ENCODE results near the gene ARMH3.
"Not testable (repeated sequence)": the region's sequence is repeated elsewhere in the genome, so short reads cannot be mapped to it uniquely, and the experiment has no call there.

Gene ARMH3

DNA sequence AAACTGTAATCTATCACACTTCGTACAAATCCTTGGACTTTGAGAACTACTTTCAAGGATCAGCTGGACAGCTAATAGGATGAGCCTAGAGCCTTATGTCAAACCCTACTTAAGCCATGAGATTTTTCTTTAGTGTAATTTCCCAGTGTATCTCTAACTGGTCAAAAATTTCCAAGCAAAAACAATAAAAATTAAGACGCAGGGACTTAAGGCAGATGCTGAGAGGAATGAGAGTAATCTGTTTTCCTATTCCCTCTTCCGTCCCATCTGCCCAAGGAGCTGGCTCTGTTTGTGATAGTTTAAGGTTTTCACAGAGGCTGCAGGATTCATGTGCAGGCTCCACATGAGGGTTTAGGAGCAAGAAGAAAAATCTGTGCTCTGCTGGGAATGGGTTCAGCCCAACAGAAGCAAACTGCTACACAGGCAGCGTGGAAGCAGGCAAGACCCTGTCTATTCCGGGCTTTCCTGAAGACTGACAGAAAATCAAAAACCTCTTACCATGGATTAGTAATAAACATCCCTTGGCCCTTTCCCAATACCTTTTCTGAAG, 62.2 kb downstream of the ARMH3 start:
- DNase-seq (ENCODE audit: extremely low read depth in 1 of 2, low read depth in 1 of 2), result no peak

DNA sequence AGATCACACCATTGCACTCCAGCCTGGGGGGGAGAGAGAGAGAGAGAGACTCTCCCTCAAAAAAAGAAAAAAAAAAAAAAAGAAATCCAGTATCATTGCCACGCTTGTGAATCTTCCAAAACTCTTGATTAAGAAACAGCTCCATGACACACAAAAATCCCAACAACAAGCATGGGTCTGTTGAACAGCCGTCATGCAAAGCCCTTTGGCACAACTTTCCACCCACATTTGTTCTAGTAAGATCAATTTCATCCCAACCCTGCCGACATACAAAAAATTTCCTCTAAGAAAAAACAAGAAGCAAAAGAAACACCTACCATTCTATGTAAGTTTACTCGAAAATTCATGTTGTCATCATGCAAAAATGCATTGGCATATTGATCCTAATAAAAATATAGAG, 62.8 kb downstream of the ARMH3 start:
- DNase-seq (ENCODE audit: extremely low read depth in 1 of 2, low read depth in 1 of 2), result no peak

DNA sequence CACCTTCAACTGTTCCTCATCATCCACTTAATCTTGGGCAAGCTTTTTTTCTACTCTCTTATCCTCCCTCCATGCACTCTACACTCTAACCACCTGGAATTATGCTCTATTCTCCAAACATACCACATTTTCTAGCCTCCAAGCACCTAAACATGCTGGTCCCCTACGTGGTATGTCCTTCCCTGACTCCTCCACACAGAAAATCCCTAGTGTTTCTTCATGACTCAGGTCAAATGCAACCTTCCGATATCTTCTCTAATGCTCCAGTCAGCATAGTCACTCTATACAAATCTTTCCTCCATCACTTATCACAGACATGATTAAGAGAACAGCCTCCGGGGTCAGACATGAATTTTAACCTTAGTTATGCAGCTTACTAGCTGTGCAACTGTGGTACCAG, 68.8 kb downstream of the ARMH3 start:
- no peak for DNase-seq (ENCODE audit: extremely low read depth in 1 of 2, low read depth in 1 of 2)

DNA sequence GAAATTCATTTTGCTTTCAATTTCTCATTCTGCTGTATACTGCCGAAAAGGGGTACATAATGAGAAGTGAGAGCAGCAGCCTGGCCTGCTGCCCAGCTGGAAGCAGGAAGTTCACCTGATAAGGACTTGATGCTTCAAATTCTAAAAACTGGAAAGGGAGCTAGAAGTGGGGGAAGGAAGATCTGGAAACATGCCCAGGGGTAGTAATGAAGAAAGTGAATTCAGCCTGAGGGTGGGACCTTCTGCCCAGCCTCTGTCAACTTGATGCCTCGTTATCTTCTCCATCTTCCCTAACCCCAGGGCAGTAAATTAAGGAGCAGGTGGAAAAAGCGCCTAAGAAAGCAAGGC, 69.4 kb downstream of the ARMH3 start:
- DNase-seq (ENCODE audit: extremely low read depth in 1 of 2, low read depth in 1 of 2), result no peak

DNA sequence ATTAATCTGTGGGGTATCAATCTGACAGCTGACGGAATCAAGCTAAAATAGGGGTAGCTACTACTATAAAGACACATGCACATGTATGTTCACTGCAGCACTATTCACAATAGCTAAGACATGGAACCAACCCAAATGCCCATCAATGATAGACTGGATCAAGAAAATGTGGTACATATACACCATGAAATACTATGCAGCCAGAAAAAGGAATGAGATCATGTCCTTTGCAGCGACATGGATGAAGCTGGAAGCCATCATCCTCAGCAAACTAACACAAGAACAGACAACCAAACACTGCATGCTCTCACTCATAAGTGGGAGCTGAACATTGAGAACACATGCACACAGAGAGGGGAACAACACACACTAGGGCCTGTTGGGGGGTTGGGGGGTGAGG, 75.3 kb downstream of the ARMH3 start:
- not testable (repeated sequence) for DNase-seq (ENCODE audit: extremely low read depth in 1 of 2, low read depth in 1 of 2)

DNA sequence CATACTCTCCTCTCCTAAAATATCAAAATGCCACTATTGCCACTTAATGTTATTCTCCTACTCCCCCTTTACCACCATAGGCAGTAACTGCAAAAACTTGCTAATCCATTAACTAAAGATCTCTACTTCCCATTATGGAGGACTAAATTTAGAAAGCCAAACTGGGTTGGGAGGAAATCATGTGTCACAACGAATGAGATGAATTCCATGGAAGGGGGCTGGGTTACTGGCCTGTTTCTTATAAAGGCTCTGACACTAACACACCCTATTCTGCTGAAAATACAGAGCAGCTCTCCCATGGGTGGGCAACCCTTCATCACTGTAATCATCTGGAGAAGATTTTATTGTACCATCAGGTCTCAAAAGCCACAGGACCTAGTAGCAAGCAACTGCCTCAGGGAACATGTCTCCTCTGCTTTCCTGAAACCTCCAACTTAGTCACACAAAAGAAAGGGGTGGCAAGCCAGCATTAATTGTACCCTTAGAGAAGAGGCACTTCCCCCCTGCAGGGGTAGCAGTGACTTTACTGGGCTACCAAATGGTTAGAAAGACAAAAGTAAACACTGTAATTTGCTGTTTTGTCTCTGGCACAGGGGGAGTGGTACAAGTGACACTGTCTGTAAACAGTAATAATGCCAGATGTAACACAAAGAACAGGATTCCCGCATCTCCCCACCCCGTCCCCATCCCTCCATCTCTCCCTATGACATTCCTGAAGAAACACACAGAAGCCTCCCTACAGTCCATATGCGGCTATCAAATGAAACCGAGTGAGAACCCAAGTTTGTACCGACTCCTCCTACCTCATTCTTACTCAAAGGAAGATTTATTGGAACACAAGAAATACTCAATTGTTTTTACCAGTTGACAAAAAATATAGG, 81.6 kb downstream of the ARMH3 start:
- DNase-seq (ENCODE audit: extremely low read depth in 1 of 2, low read depth in 1 of 2), result no peak

DNA sequence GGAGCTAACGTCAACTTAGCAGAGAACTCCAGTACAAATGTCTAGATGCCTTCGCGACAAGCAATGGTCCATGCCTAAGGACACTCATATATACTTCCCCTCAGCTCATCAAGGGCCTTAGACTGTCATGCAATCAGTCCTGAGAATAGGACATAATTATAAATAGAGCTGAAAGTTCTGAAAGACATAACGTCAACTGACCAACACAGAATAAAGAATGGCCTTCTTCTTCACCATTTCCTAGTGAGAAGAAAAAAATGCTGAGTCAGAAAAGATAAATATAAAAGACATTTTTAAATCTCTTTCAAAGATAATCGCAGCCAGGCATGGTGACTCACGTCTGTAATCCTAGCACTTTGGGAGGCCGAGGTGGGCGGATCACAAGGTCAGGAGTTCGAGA, 83.2 kb downstream of the ARMH3 start:
- no peak for DNase-seq (ENCODE audit: extremely low read depth in 1 of 2, low read depth in 1 of 2)

DNA sequence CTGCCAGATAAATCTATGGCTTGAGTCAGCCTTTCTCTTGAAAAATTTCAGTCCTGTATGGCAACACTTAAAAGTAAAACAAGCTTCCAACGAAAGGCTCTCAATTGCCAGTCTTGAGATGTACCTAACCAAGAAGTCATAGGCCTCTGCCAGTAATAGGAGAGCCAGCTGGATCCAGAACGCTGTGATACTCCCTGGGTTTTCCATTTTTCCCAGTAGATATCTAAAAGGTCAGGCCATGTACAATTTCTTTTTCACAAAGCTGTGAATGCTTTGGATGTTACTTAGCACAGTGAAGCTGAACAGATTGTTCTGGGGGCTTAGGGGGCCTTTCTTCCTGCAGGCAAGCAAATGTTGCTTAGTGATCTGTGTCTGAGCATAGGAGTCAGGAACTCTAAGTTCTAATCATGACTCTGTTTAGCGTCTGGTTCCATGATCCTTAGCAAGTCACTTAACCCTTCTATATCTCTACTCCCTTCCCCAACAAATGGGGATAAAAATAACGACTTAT, 86.5 kb downstream of the ARMH3 start:
- DNase-seq (ENCODE audit: extremely low read depth in 1 of 2, low read depth in 1 of 2), result no peak

DNA sequence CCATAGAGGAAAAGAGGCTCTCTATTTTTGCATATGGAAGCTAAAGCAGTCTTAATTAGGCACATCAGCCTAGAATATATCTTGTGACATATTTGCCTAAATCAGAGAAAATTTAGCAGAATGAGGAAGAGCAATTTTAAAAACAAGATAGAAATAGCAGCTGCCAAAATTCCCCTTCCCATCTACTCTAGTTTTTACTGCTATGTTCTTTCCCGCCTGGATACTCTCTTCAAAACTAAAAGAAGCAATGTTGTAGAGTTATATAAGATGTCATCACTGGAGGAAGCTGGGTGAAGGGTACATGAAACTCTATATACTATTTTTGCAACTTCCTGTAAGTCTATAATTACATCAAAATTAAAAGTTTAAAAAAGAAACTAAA, 87.0 kb downstream of the ARMH3 start:
- DNase-seq (ENCODE audit: extremely low read depth in 1 of 2, low read depth in 1 of 2), result no peak

DNA sequence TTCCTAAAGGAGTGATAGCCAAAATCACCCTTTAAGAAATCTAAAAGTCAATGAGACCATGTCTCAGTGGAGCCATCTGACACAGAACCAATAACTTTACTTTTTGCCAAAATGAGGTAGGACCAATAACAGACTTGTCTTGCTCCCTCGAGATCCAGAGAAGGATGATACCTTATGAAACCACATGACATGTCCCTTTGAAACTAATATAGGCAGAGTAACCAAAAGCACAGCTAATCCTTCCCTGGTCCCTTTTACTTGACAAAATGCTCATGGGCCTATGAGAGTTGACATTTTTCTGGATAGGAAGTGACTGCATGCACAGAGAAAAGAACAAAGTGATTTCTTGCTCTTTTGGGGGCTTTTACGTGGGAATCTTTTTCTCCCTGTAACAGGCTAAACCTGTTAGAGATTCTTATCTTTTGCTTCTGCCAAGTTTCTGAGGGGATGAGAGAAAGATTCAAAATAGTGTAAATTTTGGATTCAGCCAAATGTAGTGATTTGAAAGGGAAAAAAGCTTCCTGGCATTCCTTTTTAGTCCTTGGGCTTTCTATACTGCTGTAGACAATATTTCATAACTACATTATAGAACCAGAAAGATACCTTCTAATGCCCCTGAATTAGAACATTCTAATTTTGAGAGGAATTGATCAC, 87.6 kb downstream of the ARMH3 start:
- DNase-seq (ENCODE audit: extremely low read depth in 1 of 2, low read depth in 1 of 2), result no peak

DNA sequence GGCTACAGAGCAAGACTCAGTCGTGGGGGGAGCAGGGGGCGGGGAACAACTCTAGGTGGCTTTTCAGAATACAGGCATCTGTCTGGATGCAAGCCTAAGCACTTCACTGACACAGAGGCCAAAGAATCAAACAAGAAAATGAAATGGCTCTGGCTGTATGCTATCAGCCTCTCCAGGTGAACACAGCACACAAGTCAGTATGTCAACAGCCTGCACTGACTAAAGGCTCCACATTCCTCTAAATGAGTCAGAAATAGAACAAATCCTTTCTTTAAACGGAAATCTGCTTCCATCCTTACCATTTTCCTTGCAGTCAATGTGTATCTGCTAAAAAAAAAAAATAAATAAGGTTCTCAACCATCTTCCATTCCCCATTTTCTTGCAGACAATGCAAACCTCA, 88.3 kb downstream of the ARMH3 start:
- DNase-seq (ENCODE audit: extremely low read depth in 1 of 2, low read depth in 1 of 2), result no peak

DNA sequence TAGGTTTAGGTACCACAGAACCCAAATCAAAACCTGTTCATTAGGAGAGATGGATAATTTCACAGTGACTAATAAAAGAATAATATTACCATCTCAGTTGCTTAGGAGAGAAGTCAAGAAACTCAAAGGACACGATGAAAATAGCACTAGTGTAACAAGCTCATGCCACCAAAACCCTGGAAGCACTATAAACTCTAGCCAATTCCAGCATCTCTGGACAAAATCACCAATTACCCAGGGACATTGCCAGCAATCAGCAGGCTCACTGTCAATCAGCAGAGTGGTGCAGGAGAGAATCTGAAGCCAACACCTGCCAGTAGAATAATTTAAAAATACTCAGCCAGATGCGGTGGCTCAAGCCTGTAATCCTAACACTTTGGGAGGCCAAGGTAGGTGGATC, 88.9 kb downstream of the ARMH3 start:
- no peak for DNase-seq (ENCODE audit: extremely low read depth in 1 of 2, low read depth in 1 of 2)

DNA sequence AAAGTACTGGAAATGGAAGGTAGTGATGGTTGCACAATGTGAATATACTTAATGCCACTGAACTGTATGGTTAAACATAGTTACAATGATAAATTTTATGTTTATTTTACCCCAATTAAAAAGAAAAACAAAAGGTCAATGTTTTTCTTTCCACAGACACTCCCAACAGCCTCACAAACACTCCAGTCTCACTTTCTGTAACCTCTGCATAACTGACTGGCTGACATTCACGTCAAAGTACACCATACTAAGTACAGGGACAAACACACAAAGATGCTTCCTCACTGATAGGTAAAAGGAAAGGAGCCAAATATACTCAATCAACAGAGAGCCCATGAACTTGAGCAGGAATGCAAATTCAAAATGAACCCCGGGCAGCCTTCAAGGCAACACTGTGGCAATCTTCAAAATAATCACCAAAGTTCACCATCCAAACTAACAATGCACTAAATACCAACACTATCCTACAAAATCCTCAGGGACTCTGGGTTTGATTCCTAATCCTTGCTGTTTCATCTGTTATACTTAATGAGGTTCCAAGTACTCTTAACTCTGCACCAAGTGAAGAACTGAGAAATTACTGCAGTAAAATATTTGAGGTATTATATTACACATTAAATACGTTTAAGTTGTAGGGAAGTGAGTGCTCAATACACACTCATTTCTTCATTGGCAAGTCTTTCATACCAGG, 90.8 kb downstream of the ARMH3 start:
- no peak for DNase-seq (ENCODE audit: extremely low read depth in 1 of 2, low read depth in 1 of 2)

DNA sequence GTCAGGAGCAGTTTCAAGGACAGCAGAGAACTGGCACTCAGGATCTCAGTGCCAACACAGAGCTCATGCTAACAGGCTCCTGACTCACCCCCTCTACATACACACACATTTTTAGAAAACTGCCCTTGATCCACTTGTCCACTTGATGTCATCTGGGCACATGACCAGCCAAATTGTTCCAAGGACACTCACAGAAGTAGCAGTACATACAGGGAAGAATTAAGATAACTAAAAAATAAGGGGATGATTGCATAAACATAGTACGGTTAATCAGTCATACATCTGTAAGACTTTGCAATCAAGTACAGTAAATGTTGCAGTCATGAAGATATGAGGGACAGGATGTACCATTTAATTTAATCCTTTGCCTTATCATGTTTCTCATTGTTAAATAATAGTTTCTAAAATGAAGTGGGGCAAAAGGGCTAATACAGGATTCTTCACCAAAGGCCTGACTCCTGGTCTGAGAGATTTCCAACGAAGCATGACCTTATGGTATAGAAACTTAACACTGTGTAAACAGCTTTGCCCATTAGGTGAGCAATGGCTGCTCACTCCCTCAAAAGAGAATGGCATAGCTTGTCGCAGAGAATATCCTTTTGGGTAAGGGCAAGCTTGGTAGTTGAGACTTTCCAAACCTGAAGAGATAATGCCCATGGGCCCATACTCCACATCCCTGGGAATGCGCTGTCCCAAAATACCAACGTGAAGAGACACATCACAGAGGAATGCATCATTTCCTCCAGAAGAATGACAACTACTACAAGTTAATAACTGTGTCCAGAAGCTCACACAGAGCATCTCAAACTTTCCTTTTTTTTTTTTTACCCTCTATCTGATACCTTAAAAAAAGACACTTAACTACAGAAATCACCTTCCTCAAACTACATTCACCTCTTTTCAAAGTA, 94.1 kb downstream of the ARMH3 start:
- DNase-seq (ENCODE audit: extremely low read depth in 1 of 2, low read depth in 1 of 2), result no peak

DNA sequence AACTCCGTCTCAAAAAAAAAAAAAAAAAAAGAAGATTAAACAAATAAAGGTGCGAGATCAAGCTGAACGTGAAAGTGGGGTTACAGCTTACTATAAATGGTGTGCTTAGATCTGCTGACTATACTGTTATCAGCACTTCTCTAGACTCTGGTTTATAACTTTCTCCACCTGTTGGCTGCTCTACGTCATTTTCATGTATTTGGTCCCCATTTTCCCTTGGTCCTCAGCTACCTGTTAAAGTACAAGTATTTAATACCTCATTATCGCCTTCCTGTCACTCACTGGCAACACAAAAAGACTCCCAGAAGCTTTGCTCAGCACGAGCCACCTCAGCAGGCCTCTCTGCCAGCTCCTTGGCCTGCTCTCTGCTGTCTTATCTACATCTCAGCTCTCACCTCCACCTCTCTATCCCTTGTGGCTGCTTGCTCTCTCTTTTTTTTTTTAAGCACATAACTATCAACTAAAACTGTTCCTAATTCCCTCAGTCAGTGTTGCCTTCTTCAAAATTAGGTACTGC, 95.0 kb downstream of the ARMH3 start:
- DNase-seq (ENCODE audit: extremely low read depth in 1 of 2, low read depth in 1 of 2), result no peak

DNA sequence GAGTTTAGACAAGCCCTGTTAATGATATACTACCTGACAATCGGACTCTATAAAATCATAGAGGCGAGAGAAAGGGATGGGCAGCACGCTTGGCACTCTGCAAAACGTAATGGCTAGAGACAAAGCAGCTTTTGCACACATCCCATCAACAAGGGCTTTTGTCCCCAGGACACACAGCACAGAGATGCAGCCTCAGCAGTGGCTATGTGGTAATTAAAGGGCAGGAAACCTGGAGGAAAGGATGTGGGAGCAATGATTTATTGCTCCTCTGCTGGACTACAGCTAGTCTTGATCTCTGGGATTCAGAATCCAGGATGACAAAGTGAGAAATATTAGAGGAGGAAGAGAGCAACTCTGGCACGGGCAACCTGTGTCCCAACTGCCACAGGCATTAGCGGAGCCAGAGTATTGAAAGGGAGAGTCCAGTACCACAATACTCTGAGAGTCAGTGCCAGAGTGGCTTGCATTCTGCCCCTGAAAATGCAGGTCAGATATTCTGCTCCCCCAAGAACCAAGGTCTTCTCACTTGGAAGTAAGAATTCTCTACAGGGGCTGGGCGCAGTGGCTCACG, 96.5 kb downstream of the ARMH3 start:
- DNase-seq (ENCODE audit: extremely low read depth in 1 of 2, low read depth in 1 of 2), result no peak

DNA sequence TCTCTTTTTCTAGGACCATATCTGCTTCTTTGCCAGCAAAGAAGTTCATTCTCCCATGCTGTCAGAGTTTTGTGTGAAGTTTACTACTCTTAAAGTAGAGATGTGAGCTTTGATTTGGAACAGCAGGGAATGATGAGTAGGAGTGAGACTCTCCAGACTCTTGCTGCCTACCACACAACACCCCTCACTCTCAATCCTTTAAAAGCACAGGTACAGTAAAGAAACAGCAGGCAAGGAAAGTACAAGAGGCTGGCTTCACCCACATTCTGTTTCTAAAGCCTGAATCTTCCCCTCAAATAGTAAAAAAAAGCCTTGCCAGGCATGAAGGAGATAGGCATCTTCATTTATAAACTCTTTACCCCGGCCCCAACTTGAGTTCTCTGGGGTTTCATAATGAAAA, 97.3 kb downstream of the ARMH3 start:
- DNase-seq (ENCODE audit: extremely low read depth in 1 of 2, low read depth in 1 of 2), result no peak

DNA sequence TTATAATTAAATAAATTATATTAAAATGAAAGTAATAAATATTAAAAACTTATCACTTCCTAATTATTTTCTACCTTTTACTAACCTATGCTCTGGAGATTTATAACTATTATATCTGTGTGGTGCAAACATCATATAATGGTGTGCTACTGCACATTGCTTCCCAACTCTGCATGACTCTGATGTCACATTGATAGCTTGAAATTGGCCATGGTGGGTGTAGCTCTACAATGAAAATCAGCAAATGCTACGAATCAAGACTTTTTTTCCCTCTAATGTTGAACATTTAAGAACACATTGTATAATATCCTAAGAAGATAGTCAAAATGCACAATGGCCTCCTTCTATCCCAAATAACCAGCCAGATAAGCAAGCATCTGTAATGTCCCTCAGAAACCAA, 99.1 kb downstream of the ARMH3 start:
- DNase-seq (ENCODE audit: extremely low read depth in 1 of 2, low read depth in 1 of 2), result no peak

DNA sequence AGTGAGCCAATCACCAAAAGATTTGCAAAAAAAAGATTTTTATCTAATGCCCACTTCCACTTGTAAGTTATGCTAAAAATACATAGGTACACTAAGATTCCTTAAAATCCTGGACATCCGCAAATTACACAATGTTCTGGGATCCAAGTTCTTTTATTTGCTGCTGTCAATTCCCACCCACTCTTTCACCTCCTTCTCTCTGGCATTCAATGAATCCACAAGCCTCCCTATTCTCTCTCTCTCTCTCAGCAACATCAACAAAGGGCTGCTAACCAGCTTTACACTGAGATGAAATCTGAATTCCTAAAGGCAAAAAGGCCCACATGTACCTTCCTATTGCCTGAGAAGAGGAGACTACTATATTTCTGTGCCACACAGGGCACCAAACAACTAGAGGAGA, 99.9 kb downstream of the ARMH3 start:
- no peak for DNase-seq (ENCODE audit: extremely low read depth in 1 of 2, low read depth in 1 of 2)

DNA sequence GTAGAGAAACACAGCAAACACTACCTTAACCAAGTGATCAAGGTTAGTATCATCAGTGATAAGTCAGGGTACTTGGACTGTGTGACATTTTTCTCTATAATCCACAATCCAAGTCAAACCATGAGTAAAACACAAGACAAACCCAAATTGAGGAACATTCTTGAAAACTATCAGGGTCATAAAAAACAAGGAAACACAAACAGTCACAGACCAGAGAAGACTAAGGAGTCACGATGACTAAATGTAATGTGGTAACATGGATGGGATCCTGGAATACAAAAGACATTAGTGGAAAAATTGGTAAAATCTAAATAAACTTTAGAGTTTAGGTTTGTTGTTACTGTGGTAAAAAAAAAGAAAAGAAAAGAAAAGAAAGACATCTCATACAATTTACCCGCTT, 103.8 kb downstream of the ARMH3 start:
- no peak for DNase-seq (ENCODE audit: extremely low read depth in 1 of 2, low read depth in 1 of 2)

Data from stimulated activated CD8-positive, alpha-beta memory T cell treated with anti-CD3 and anti-CD28 coated beads, Interleukin-7, amount 100 ng/mL, for 48 hours (primary cell).